SK-N-SH treated with all-trans-retinoic acid at 6 μM for 48 hours (cell line): ENCODE data around the gene RNF224.

Source experiments
- ATAC-seq: fragments of 200-7000 bp; cut with Tn5 transposase; 3 replicates; pipeline ENCODE4 v1.9.1; 2020; ENCODE audit warnings: mild to moderate bottlenecking, moderate library complexity
- ARNTL ChIP-seq: fragments of 450-650 bp; formaldehyde crosslinking; IDR thresholded peaks from 2 replicates; pipeline ENCODE4 v1.5.0; 2020; ENCODE audit warnings: low read depth, mild to moderate bottlenecking, moderate library complexity, borderline replicate concordance
- BACH2 ChIP-seq: fragments of 250-450 bp; sonication (Bioruptor Pico); IDR thresholded peaks from 2 replicates; pipeline ENCODE4 v1.9.0; 2021; ENCODE audit warnings: mild to moderate bottlenecking, borderline replicate concordance
- CREB5 ChIP-seq: fragments of 250-450 bp; sonication (Bioruptor Pico); IDR thresholded peaks from 2 replicates; pipeline ENCODE4 v1.5.1; 2020; ENCODE audit warnings: low read depth, mild to moderate bottlenecking, moderate library complexity
- CSDC2 ChIP-seq: fragments of 250-450 bp; sonication (Bioruptor Pico); IDR thresholded peaks from 2 replicates; pipeline ENCODE4 v1.5.0; 2020; ENCODE audit warnings: mild to moderate bottlenecking, moderate library complexity
- ESRRG ChIP-seq: fragments of 250-450 bp; sonication (Bioruptor Pico); IDR thresholded peaks from 2 replicates; pipeline ENCODE4 v1.6.1; 2021; ENCODE audit warnings: mild to moderate bottlenecking
- GLIS3 ChIP-seq: fragments of 250-450 bp; sonication (Bioruptor Pico); IDR thresholded peaks from 2 replicates; pipeline ENCODE4 v1.5.0; 2020; ENCODE audit warnings: mild to moderate bottlenecking, moderate library complexity
- ISL1 ChIP-seq: fragments of 250-450 bp; sonication (Bioruptor Pico); IDR thresholded peaks from 2 replicates; pipeline ENCODE4 v2.1.2; 2022; ENCODE audit warnings: mild to moderate bottlenecking, moderate library complexity
- PATZ1 ChIP-seq: fragments of 250-450 bp; sonication (Bioruptor Pico); IDR thresholded peaks from 2 replicates; pipeline ENCODE4 v1.8.0; 2020; ENCODE audit warnings: mild to moderate bottlenecking, moderate library complexity, borderline replicate concordance
- POU6F1 ChIP-seq: fragments of 250-450 bp; sonication (Bioruptor Pico); IDR thresholded peaks from 2 replicates; pipeline ENCODE4 v1.8.0; 2021; ENCODE audit warnings: low read depth, mild to moderate bottlenecking, moderate library complexity, borderline replicate concordance
- PPARA ChIP-seq: fragments of 250-450 bp; sonication (Bioruptor Pico); IDR thresholded peaks from 2 replicates; pipeline ENCODE4 v1.5.0; 2020; ENCODE audit warnings: mild to moderate bottlenecking, borderline replicate concordance
- RARB ChIP-seq: fragments of 250-450 bp; sonication (Bioruptor Pico); IDR thresholded peaks from 2 replicates; pipeline ENCODE4 v1.8.0; 2021; ENCODE audit warnings: mild to moderate bottlenecking, moderate library complexity
- SNAI2 ChIP-seq: fragments of 250-450 bp; sonication (Bioruptor Pico); IDR thresholded peaks from 2 replicates; pipeline ENCODE4 v1.5.0; 2020; ENCODE audit warnings: mild to moderate bottlenecking, moderate library complexity
- TCF4 ChIP-seq: fragments of 250-450 bp; sonication (Bioruptor Pico); IDR thresholded peaks from 2 replicates; pipeline ENCODE4 v1.8.0; 2021; ENCODE audit warnings: mild to moderate bottlenecking, moderate library complexity, borderline replicate concordance
- ZC3H10 ChIP-seq: fragments of 250-450 bp; sonication (Bioruptor Pico); IDR thresholded peaks from 2 replicates; pipeline ENCODE4 v1.5.1; 2021; ENCODE audit warnings: mild to moderate bottlenecking, moderate library complexity
- ZFP3 ChIP-seq: fragments of 250-450 bp; sonication (Bioruptor Pico); IDR thresholded peaks from 2 replicates; pipeline ENCODE4 v1.5.0; 2020; ENCODE audit warnings: mild to moderate bottlenecking, moderate library complexity
- ZFP30 ChIP-seq: fragments of 450-650 bp; formaldehyde crosslinking; IDR thresholded peaks from 2 replicates; pipeline ENCODE4 v1.5.0; 2022; ENCODE audit warnings: mild to moderate bottlenecking, moderate library complexity
- ZNF565 ChIP-seq: fragments of 450-650 bp; formaldehyde crosslinking; conservative IDR thresholded peaks from 2 replicates; pipeline ENCODE4 v1.5.0; 2020; ENCODE audit warnings: low read depth, mild to moderate bottlenecking, moderate library complexity
- ZNF70 ChIP-seq: fragments of 450-650 bp; formaldehyde crosslinking; IDR thresholded peaks from 2 replicates; pipeline ENCODE4 v1.5.0; 2020; ENCODE audit warnings: mild to moderate bottlenecking, moderate library complexity
- ZNF8 ChIP-seq: fragments of 450-650 bp; formaldehyde crosslinking; IDR thresholded peaks from 2 replicates; pipeline ENCODE4 v1.5.0; 2020; ENCODE audit warnings: mild to moderate bottlenecking, moderate library complexity
- TF ChIP-seq, protein P1 (sequence below): fragments of 250-450 bp; sonication (Bioruptor Pico); IDR thresholded peaks from 2 replicates; pipeline ENCODE4 v1.5.1; 2021; ENCODE audit warnings: mild to moderate bottlenecking, moderate library complexity

The RNF224 gene

GRCh38 chr9:137232101-137232500 lies 4.8 kb downstream of the RNF224 start:
- no peak for ATAC-seq
- TF ChIP-seq BACH2 (CRISPR knock-in tag) (no peak), ISL1 (CRISPR knock-in tag) (no peak), POU6F1 (no peak), ZFP30 (CRISPR knock-in tag) (no peak), PATZ1 (CRISPR knock-in tag) (no peak), SNAI2 (CRISPR knock-in tag) (no peak), GLIS3 (CRISPR knock-in tag) (no peak), RARB (CRISPR knock-in tag) (no peak), ZNF565 (CRISPR knock-in tag) (no peak)
- TF ChIP-seq, all 23 proteins: peak for 0

- no peak for ATAC-seq
- TF ChIP-seq ZNF565 (CRISPR knock-in tag) (no peak), GLIS3 (CRISPR knock-in tag) (no peak), ZNF8 (CRISPR knock-in tag) (no peak), SNAI2 (CRISPR knock-in tag) (no peak), ARNTL (no peak)
Observed at GRCh38 chr9:137232510-137232909, 5.2 kb downstream of the RNF224 start.

- no peak for ATAC-seq
- no peak for TF ChIP-seq PPARA (CRISPR knock-in tag)
- no peak for TF ChIP-seq POU6F1
- TF ChIP-seq SNAI2 (CRISPR knock-in tag): no peak
- no peak for TF ChIP-seq ISL1 (CRISPR knock-in tag)
- no peak for TF ChIP-seq ZNF565 (CRISPR knock-in tag)
- TF ChIP-seq CREB5: no peak
- TF ChIP-seq ESRRG (CRISPR knock-in tag): no peak
- TF ChIP-seq, all 23 proteins: peak for 0
Observed at GRCh38 chr9:137233143-137233980, 6.1 kb downstream of the RNF224 start.

- TF ChIP-seq ZFP3 (CRISPR knock-in tag) (no peak), ARNTL (no peak), ZNF70 (CRISPR knock-in tag) (no peak), BACH2 (CRISPR knock-in tag) (no peak), ZNF565 (CRISPR knock-in tag) (no peak), POU6F1 (no peak), ISL1 (CRISPR knock-in tag) (no peak), PPARA (CRISPR knock-in tag) (no peak), PATZ1 (CRISPR knock-in tag) (no peak), ZNF8 (CRISPR knock-in tag) (no peak), TCF4 (CRISPR knock-in tag) (no peak), CSDC2 (CRISPR knock-in tag) (no peak), ZC3H10 (no peak)
- TF ChIP-seq, protein P1, sequence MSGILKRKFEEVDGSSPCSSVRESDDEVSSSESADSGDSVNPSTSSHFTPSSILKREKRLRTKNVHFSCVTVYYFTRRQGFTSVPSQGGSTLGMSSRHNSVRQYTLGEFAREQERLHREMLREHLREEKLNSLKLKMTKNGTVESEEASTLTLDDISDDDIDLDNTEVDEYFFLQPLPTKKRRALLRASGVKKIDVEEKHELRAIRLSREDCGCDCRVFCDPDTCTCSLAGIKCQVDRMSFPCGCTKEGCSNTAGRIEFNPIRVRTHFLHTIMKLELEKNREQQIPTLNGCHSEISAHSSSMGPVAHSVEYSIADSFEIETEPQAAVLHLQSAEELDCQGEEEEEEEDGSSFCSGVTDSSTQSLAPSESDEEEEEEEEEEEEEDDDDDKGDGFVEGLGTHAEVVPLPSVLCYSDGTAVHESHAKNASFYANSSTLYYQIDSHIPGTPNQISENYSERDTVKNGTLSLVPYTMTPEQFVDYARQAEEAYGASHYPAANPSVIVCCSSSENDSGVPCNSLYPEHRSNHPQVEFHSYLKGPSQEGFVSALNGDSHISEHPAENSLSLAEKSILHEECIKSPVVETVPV (CRISPR knock-in tag): no peak
Observed at GRCh38 chr9:137234055-137234697, 6.9 kb downstream of the RNF224 start.

More at GRCh38 chr9:137234055-137234697, 6.9 kb downstream of the RNF224 start:
- ATAC-seq: no peak
